H9 (cell line): ENCODE data around the gene UPF1. TPM values are rescaled to one million over a fixed set of nuclear protein-coding genes. Genes with fewer than 3 reads are reported as not detected.

Source experiments
- DNase-seq: peaks from one replicate; pipeline ENCODE4 v3.0.0-alpha.2; 2017
- H2AFZ ChIP-seq: one replicate; pipeline ENCODE4 v1.6.1; 2013; ENCODE audit warnings: mild to moderate bottlenecking, low read length, control low read depth, moderate library complexity
- H2AK5ac ChIP-seq: 2 replicates; pipeline ENCODE4 v1.6.1; 2013; ENCODE audit warnings: low read length, control low read depth, mixed read lengths; ENCODE audit not compliant: insufficient read length
- H2BK120ac ChIP-seq: one replicate; pipeline ENCODE4 v1.6.1; 2013; ENCODE audit warnings: low read depth, mild to moderate bottlenecking, low read length, control low read depth, inconsistent platforms; ENCODE audit not compliant: poor library complexity, severe bottlenecking
- H2BK12ac ChIP-seq: 2 replicates; pipeline ENCODE4 v1.6.1; 2013; ENCODE audit warnings: low read length, control low read depth, mixed read lengths, low read depth; ENCODE audit not compliant: insufficient read length
- H2BK15ac ChIP-seq: 2 replicates; pipeline ENCODE4 v1.6.1; 2013; ENCODE audit warnings: low read depth, low read length, control low read depth
- H2BK20ac ChIP-seq: one replicate; pipeline ENCODE4 v1.6.1; 2013; ENCODE audit warnings: low read depth, mild to moderate bottlenecking, low read length, control low read depth, inconsistent platforms; ENCODE audit not compliant: poor library complexity, severe bottlenecking
- H2BK5ac ChIP-seq: 2 replicates; pipeline ENCODE4 v1.6.1; 2013; ENCODE audit warnings: low read length, control low read depth, mixed read lengths; ENCODE audit not compliant: insufficient read length
- H3K14ac ChIP-seq: 2 replicates; pipeline ENCODE4 v1.6.1; 2013; ENCODE audit warnings: low read length, control low read depth; ENCODE audit not compliant: insufficient read depth
- H3K18ac ChIP-seq: 2 replicates; pipeline ENCODE4 v1.6.1; 2013; ENCODE audit warnings: low read depth, mild to moderate bottlenecking, mixed read lengths, low read length, control low read depth; ENCODE audit not compliant: insufficient read length
- H3K23ac ChIP-seq: 2 replicates; pipeline ENCODE4 v1.6.1; 2013; ENCODE audit warnings: low read length, control low read depth, mixed read lengths, low read depth; ENCODE audit not compliant: insufficient read length
- H3K23me2 ChIP-seq: 2 replicates; pipeline ENCODE4 v1.6.1; 2013; ENCODE audit warnings: low read depth, mild to moderate bottlenecking, mixed read lengths, low read length, control low read depth; ENCODE audit not compliant: insufficient read length, poor library complexity, severe bottlenecking
- H3K27ac ChIP-seq: 2 replicates; pipeline ENCODE4 v1.5.1; 2013; ENCODE audit warnings: low read length, control low read depth, mixed read lengths, low read depth; ENCODE audit not compliant: insufficient read length
- H3K27me3 ChIP-seq: 2 replicates; pipeline ENCODE4 v1.6.1; 2013; ENCODE audit warnings: low read length, control low read depth, inconsistent platforms; ENCODE audit not compliant: insufficient read depth
- H3K4ac ChIP-seq: 2 replicates; pipeline ENCODE4 v1.6.1; 2013; ENCODE audit warnings: low read depth, mild to moderate bottlenecking, control low read depth, inconsistent platforms, low read length, moderate library complexity
- H3K4me1 ChIP-seq: 2 replicates; pipeline ENCODE4 v1.6.1; 2013; ENCODE audit warnings: low read length, control low read depth, inconsistent platforms; ENCODE audit not compliant: insufficient read depth
- H3K4me2 ChIP-seq: 2 replicates; pipeline ENCODE4 v1.6.1; 2013; ENCODE audit warnings: low read length, control low read depth, mixed read lengths; ENCODE audit not compliant: insufficient read length, insufficient read depth
- H3K56ac ChIP-seq: 2 replicates; pipeline ENCODE4 v1.6.1; 2013; ENCODE audit warnings: low read depth, mild to moderate bottlenecking, mixed read lengths, low read length, control low read depth; ENCODE audit not compliant: insufficient read length
- H3K79me1 ChIP-seq: 2 replicates; pipeline ENCODE4 v1.6.1; 2013; ENCODE audit warnings: low read depth, mild to moderate bottlenecking, moderate library complexity, low read length, control low read depth, inconsistent platforms; ENCODE audit not compliant: insufficient read depth, poor library complexity, severe bottlenecking
- H3K79me2 ChIP-seq: 2 replicates; pipeline ENCODE4 v1.6.1; 2013; ENCODE audit warnings: low read length, control low read depth, inconsistent platforms; ENCODE audit not compliant: insufficient read depth
- H3K9ac ChIP-seq: 2 replicates; pipeline ENCODE4 v1.6.1; 2013; ENCODE audit warnings: low read length, control low read depth, mixed read lengths; ENCODE audit not compliant: insufficient read length; ENCODE audit errors: extremely low read depth
- H3K9me3 ChIP-seq: one replicate; pipeline ENCODE4 v1.6.1; 2013; ENCODE audit warnings: low read depth, low read length, inconsistent platforms; ENCODE audit not compliant: control insufficient read depth
- H3T11ph ChIP-seq: one replicate; pipeline ENCODE4 v1.6.1; 2013; ENCODE audit warnings: mild to moderate bottlenecking, low read length, control low read depth, inconsistent platforms
- H4K20me1 ChIP-seq: one replicate; pipeline ENCODE4 v1.6.1; 2013; ENCODE audit not compliant: control insufficient read depth, insufficient read length, insufficient read depth
- H4K5ac ChIP-seq: 2 replicates; pipeline ENCODE4 v1.6.1; 2013; ENCODE audit warnings: low read depth, mild to moderate bottlenecking, mixed read lengths, low read length, control low read depth; ENCODE audit not compliant: insufficient read length
- H4K8ac ChIP-seq: replicated peaks from 2 replicates; pipeline ENCODE4 v1.6.1; 2013; ENCODE audit warnings: low read length, control low read depth, mixed read lengths, low read depth; ENCODE audit not compliant: insufficient read length
- H4K91ac ChIP-seq: 2 replicates; pipeline ENCODE4 v1.6.1; 2013; ENCODE audit warnings: low read depth, mild to moderate bottlenecking, moderate library complexity, mixed read lengths, low read length, control low read depth; ENCODE audit not compliant: insufficient read length
- H3K27ac Mint-ChIP-seq, 3 experiments: 2 replicates in 2 of 3; 3 replicates in 1 of 3; pipeline ENCODE4 v1.8.0; 2020 to 2021; ENCODE audit warnings: mixed read lengths in 3 of 3, mild to moderate bottlenecking in 1 of 3, moderate library complexity in 1 of 3
- H3K27me3 Mint-ChIP-seq: 2 replicates; pipeline ENCODE4 v1.8.0; 2021; ENCODE audit warnings: low read depth, mild to moderate bottlenecking, moderate library complexity, mixed read lengths
- H3K36me3 Mint-ChIP-seq, 3 experiments: 2 replicates in 2 of 3; 3 replicates in 1 of 3; pipeline ENCODE4 v1.8.0; 2020 to 2021; ENCODE audit warnings: low read depth in 3 of 3, mixed read lengths in 3 of 3; ENCODE audit not compliant: insufficient read depth in 1 of 3
- H3K4me1 Mint-ChIP-seq, 2 experiments: 2 replicates each; pipeline ENCODE4 v1.8.0; 2020; ENCODE audit warnings: mixed read lengths in 2 of 2
- H3K4me3 Mint-ChIP-seq, 2 experiments: 2 replicates in 1 of 2; 3 replicates in 1 of 2; pipeline ENCODE4 v1.8.0; 2020 to 2021; ENCODE audit warnings: mild to moderate bottlenecking in 2 of 2, mixed read lengths in 2 of 2, moderate library complexity in 1 of 2
- H3K9me3 Mint-ChIP-seq, 2 experiments: 2 replicates in 1 of 2; 3 replicates in 1 of 2; pipeline ENCODE4 v1.8.0; 2020; ENCODE audit warnings: mild to moderate bottlenecking in 2 of 2, mixed read lengths in 2 of 2, moderate library complexity in 1 of 2
- CTCF ChIP-seq: fragments of 200-600 bp; sonication (generic); conservative IDR thresholded peaks from 3 replicates; pipeline ENCODE4 v1.8.0; 2021; ENCODE audit warnings: antibody characterized with exemption, mild to moderate bottlenecking
- WGBS: extraction: QIAGEN DNeasy Blood & Tissue Kit; methylation state at CpG from one replicate; pipeline ENCODE4 v1.1.7; 2013; ENCODE audit warnings: missing lambda C conversion rate, low lambda C conversion rate, mixed read lengths; ENCODE audit not compliant: insufficient read length; ENCODE audit errors: extremely low coverage; 5-methylcytosine and 5-hydroxymethylcytosine counted together
- total RNA-seq: library from RNA; stranded (reverse); gene quantifications from 2 replicates; pipeline ENCODE4 v1.2.1, GENCODE V29; 2021

The UPF1 gene
- total RNA-seq, 1 experiment from 2014 or later = 85.4 TPM

DNA sequence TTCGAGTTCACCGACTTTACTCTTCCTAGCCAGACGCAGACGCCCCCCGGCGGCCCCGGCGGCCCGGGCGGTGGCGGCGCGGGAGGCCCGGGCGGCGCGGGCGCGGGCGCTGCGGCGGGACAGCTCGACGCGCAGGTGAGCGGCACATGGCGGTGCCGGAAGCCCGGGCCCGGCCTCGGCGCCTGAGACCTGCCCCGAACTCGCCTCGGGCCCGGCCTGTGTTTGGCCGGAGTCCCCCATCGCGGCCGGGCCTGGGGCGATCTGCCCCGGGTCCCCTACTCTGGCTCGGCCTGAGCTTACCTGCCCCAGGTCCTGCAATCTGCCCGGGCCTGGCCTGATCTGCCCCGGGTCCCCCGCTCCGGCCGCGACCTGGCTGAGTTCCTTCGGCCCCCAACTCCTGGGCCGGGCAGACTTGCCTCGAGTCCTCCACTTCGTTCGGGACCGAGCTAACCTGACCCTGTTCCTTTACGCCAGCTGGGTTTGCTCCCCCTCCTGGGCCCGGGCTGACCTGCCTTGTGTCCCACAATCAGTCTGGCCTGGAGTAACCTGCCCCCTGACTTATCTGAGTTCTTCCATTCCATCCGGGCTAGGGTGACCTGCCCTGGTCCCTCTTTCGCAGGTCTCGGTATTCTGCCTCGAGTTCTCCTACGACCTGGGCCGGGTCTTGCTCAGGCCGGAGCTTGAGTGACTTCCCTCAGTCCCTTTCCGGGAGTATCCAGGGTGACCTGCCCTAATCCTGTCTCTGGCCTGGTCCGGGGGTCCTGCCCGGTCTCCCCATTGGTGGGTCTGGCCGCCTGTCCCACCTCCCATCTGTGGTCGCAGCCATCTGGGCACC is 764 bp downstream of the UPF1 start:
- H3K79me2 ChIP-seq = peaks cover 37% of the 10 kb centered on the region; the same call in 1 of the 2 replicates
- no CpG with 5 or more reads among the region's 69 CpGs for WGBS
- peaks cover 8% of the 10 kb centered on the region for H3K23me2 ChIP-seq
- peak; percentile 48; the same call in 2 of the 3 replicates for TF ChIP-seq CTCF
- peak overlapping the region; percentile 69 for H3K14ac ChIP-seq
- H2AK5ac ChIP-seq = no peak overlapping the region
- peak overlapping the region; percentile 90 for H3K4me2 ChIP-seq
- peak overlapping the region; percentile 92 to 98 for H3K4me3 Mint-ChIP-seq
- no peaks in the 10 kb centered on the region for H4K20me1 ChIP-seq
- H3K79me1 ChIP-seq = peaks cover 3% of the 10 kb centered on the region
- no peak overlapping the region for H2BK120ac ChIP-seq
- H3K4me1 Mint-ChIP-seq = peaks cover 24 to 27% of the 10 kb centered on the region in 2 experiments
- H3K4ac ChIP-seq = no peak overlapping the region
- no peak overlapping the region for H2BK5ac ChIP-seq
- H4K8ac ChIP-seq = no peak overlapping the region
- peaks cover 24% of the 10 kb centered on the region for H3K27me3 Mint-ChIP-seq
- peak overlapping the region; percentile 76 to 81 (median 79); a peak in 5 of 7 replicates for H3K27ac Mint-ChIP-seq
- peaks cover 20 to 33% (median 21%) of the 10 kb centered on the region in 3 experiments for H3K36me3 Mint-ChIP-seq
- H3K9ac ChIP-seq = peak overlapping the region; percentile 80
- peaks cover 3% of the 10 kb centered on the region in 2 experiments for H3K9me3 Mint-ChIP-seq
- H2AFZ ChIP-seq = no peak overlapping the region
- H3K23ac ChIP-seq = no peak overlapping the region
- DNase-seq = peak; percentile 57
- H4K5ac ChIP-seq = no peak overlapping the region
- peaks cover 3% of the 10 kb centered on the region; the same call in 1 of the 2 replicates for H3K27me3 ChIP-seq
- no peak overlapping the region for H3T11ph ChIP-seq
- H2BK12ac ChIP-seq = no peak overlapping the region
- no peak overlapping the region for H4K91ac ChIP-seq
- no peak overlapping the region for H3K18ac ChIP-seq
- no peak overlapping the region for H3K27ac ChIP-seq
- H3K56ac ChIP-seq = no peak overlapping the region
- H3K9me3 ChIP-seq = no peaks in the 10 kb centered on the region
- no peaks in the 10 kb centered on the region for H3K4me1 ChIP-seq
- H2BK20ac ChIP-seq = no peak overlapping the region
- H2BK15ac ChIP-seq = no peak overlapping the region
